AG04450 (cell line): ENCODE measurements around the gene SPTBN4. TPM values are rescaled to one million over a fixed set of nuclear protein-coding genes. Genes with fewer than 3 reads are reported as not detected.
A peak's percentile ranks its signal among the peaks of the same experiment; 100 is the strongest.
"Not testable (repeated sequence)": the region's sequence is repeated elsewhere in the genome, so short reads cannot be mapped to it uniquely, and the experiment has no call there.

ENCODE experiments used
- CTCF ChIA-PET: fragments of 300-600, 350-600 bp; formaldehyde crosslinking; extraction: SDS; loops from one replicate; lab custom pipeline; 2022; ENCODE audit warnings: antibody characterized with exemption, inconsistent platforms; lab: Charles Lee
- POLR2A ChIA-PET: fragments of 350-600 bp; formaldehyde crosslinking; extraction: SDS; loops from one replicate; lab custom pipeline; 2021; ENCODE audit warnings: antibody characterized with exemption, inconsistent platforms; lab: Yijun Ruan, JAX
- DNase-seq: peaks from one replicate; pipeline ENCODE4 v3.0.0-alpha.2; 2011; ENCODE audit warnings: low read depth, low spot score
- H3K27ac ChIP-seq: one replicate; pipeline ENCODE4 v1.5.1; 2012; ENCODE audit warnings: low read depth, low read length, control low read depth
- H3K27me3 ChIP-seq: one replicate; pipeline ENCODE4 v1.6.0; 2012; ENCODE audit warnings: low read length; ENCODE audit not compliant: control insufficient read depth, insufficient read depth
- H3K4me3 ChIP-seq: 2 replicates; pipeline ENCODE4 v1.5.1; 2011; ENCODE audit warnings: mild to moderate bottlenecking, low read depth, low read length, control low read depth
- H3K9me3 ChIP-seq: 2 replicates; pipeline ENCODE4 v1.5.1; 2012; ENCODE audit warnings: low read length; ENCODE audit not compliant: control insufficient read depth, insufficient read depth
- CTCF ChIP-seq: IDR thresholded peaks from 2 replicates; pipeline ENCODE4 v1.5.1; 2011; ENCODE audit warnings: low read depth, low read length, control low read depth, inconsistent platforms
- polyA plus RNA-seq: library from polyadenylated mRNA; depleted of rRNA; stranded (reverse); fragments of >200 nt; gene quantifications from 2 replicates; pipeline ENCODE4 v1.2.3, GENCODE V29; 2011

SPTBN4 gene
- polyA plus RNA-seq, 1 experiment: 1.3 TPM

GRCh38 chr19:40519352-40520322 is 52.8 kb downstream of the SPTBN4 start:
- no peak overlapping the region for H3K27ac ChIP-seq
- peaks cover 17% of the 10 kb centered on the region for H3K27me3 ChIP-seq
- no peak for TF ChIP-seq CTCF
- DNase-seq: no peak
- POLR2A ChIA-PET: no interaction called here
- H3K9me3 ChIP-seq: no peaks in the 10 kb centered on the region
- H3K4me3 ChIP-seq: no peak overlapping the region
- CTCF ChIA-PET: interaction anchor here (0.5 to 1.4 kb wide), 3 partner anchors 38 to 214 kb away, joined by 3 to 4 read pairs (median 3); no protein-coding TSS in a partner anchor

- ChIA-PET CTCF (interaction anchor here (0.6 to 1.7 kb wide), 11 partner anchors 8 to 382 kb away, joined by 3 to 26 read pairs (median 4); no protein-coding TSS in a partner anchor), POLR2A (interaction anchor here (0.6 kb wide), 1 partner anchor 101 kb away, joined by 3 read pairs; no protein-coding TSS in a partner anchor)
- Histone ChIP-seq H3K27me3 (peaks cover 11% of the 10 kb centered on the region), H3K4me3 (no peak overlapping the region), H3K27ac (no peak overlapping the region), H3K9me3 (no peaks in the 10 kb centered on the region)
- TF ChIP-seq CTCF: peak; percentile 50
- no peak for DNase-seq
Observed at GRCh38 chr19:40521276-40521675, 54.5 kb downstream of the SPTBN4 start.

- H3K27me3 ChIP-seq: peaks cover 12% of the 10 kb centered on the region
- not testable (repeated sequence) for H3K4me3 ChIP-seq, H3K9me3 ChIP-seq, DNase-seq, H3K27ac ChIP-seq
- CTCF ChIA-PET: interaction anchor here (1.0 to 1.7 kb wide), 9 partner anchors 8 to 383 kb away, joined by 3 to 26 read pairs (median 5); no protein-coding TSS in a partner anchor
- POLR2A ChIA-PET: interaction anchor here (0.6 kb wide), 1 partner anchor 101 kb away, joined by 3 read pairs; no protein-coding TSS in a partner anchor
Observed at GRCh38 chr19:40521900-40522299, 55.1 kb downstream of the SPTBN4 start.

- ChIA-PET POLR2A (interaction anchor here (1.0 kb wide), 1 partner anchor 47 kb away, joined by 4 read pairs; no protein-coding TSS in a partner anchor), CTCF (interaction anchor here (0.6 to 1.8 kb wide), 12 partner anchors 10 to 226 kb away, joined by 3 to 5 read pairs (median 4); no protein-coding TSS in a partner anchor)
- no peaks in the 10 kb centered on the region for H3K9me3 ChIP-seq
- DNase-seq: no peak
- H3K27me3 ChIP-seq: peaks cover 11% of the 10 kb centered on the region
- TF ChIP-seq CTCF: peak; percentile 68
- H3K4me3 ChIP-seq: no peak overlapping the region
- no peak overlapping the region for H3K27ac ChIP-seq
Observed at GRCh38 chr19:40523322-40524047, 56.7 kb downstream of the SPTBN4 start.

- H3K27ac ChIP-seq: no peak overlapping the region
- ChIA-PET POLR2A (no interaction called here), CTCF (interaction anchor here (0.5 to 1.8 kb wide), 6 partner anchors 9 to 337 kb away, joined by 3 to 5 read pairs (median 4); no protein-coding TSS in a partner anchor)
- no peak overlapping the region for H3K4me3 ChIP-seq
- H3K9me3 ChIP-seq: no peaks in the 10 kb centered on the region
- DNase-seq: no peak
- peaks cover 8% of the 10 kb centered on the region for H3K27me3 ChIP-seq
- no peak for TF ChIP-seq CTCF
Observed at GRCh38 chr19:40524133-40524549, 57.3 kb downstream of the SPTBN4 start.
